Prostate gland (tissue), 2 donors: Measurements from ENCODE around the gene DNAI2.

Source experiments
- POLR2AphosphoS5 ChIP-seq: sonication (generic); formaldehyde crosslinking; IDR thresholded peaks from one replicate; pipeline ENCODE4 v1.6.1; 2017; ENCODE audit warnings: antibody characterized with exemption
- TF ChIP-seq, protein P1 (sequence below), 4 experiments: fragments of 200-600 bp in 2 of 4; fragments of 450-650 bp in 2 of 4; sonication (generic) in 2 of 4; IDR thresholded peaks; 1 replicate in 3 of 4; 2 replicates in 1 of 4; pipeline ENCODE4 v1.5.1; 2016 to 2019; ENCODE audit warnings: antibody characterized with exemption in 4 of 4, mild to moderate bottlenecking in 2 of 4, moderate library complexity in 2 of 4

DNA sequence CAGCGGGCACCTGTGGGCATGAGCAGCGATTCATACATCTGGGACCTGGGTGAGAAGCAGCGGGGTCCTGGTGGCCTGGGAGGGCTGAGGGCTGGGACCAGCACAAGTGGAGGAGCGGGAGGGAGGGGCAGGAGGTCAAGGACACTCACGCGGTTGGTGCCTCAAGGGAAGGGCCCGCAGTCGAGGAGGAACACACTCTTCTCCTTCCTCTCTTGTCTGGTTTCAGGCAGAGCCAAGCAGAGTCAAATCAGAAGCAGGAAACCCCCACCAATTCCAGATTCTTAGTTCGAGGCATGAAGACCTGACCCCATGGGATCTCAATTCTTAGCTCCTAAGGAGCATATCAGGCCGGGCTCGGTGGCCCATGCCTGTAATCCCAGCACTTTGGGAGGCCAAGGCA, 15.7 kb downstream of the DNAI2 start:
- TF ChIP-seq, protein P1, sequence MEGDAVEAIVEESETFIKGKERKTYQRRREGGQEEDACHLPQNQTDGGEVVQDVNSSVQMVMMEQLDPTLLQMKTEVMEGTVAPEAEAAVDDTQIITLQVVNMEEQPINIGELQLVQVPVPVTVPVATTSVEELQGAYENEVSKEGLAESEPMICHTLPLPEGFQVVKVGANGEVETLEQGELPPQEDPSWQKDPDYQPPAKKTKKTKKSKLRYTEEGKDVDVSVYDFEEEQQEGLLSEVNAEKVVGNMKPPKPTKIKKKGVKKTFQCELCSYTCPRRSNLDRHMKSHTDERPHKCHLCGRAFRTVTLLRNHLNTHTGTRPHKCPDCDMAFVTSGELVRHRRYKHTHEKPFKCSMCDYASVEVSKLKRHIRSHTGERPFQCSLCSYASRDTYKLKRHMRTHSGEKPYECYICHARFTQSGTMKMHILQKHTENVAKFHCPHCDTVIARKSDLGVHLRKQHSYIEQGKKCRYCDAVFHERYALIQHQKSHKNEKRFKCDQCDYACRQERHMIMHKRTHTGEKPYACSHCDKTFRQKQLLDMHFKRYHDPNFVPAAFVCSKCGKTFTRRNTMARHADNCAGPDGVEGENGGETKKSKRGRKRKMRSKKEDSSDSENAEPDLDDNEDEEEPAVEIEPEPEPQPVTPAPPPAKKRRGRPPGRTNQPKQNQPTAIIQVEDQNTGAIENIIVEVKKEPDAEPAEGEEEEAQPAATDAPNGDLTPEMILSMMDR (IDR thresholded peaks at IDR 0.05) = no peak
- no peak for TF ChIP-seq POLR2AphosphoS5
